Panc1 (cell line): ENCODE results near the gene AHCTF1.

ENCODE experiments used
- CTCF ChIP-seq: fragments of 450-650 bp; IDR thresholded peaks from 2 replicates; pipeline ENCODE4 v1.5.1; 2017; ENCODE audit warnings: mild to moderate bottlenecking
- POLR2AphosphoS5 ChIP-seq: IDR thresholded peaks from 2 replicates; pipeline ENCODE4 v1.6.1; 2012; ENCODE audit warnings: mild to moderate bottlenecking, low read depth, low read length, moderate library complexity
- SIN3A ChIP-seq: IDR thresholded peaks from 2 replicates; pipeline ENCODE4 v1.6.1; 2012; ENCODE audit warnings: low read depth, mild to moderate bottlenecking, low read length, moderate library complexity, borderline replicate concordance; ENCODE audit not compliant: insufficient read depth
- TCF7L2 ChIP-seq: IDR thresholded peaks from 2 replicates; pipeline ENCODE4 v1.6.1; 2011; ENCODE audit warnings: mild to moderate bottlenecking, low read depth, low read length, inconsistent platforms
- TF ChIP-seq, protein P1 (sequence below), 2 experiments: IDR thresholded peaks; 2 replicates each; pipeline ENCODE4 v1.6.1; 2011 to 2012; ENCODE audit warnings: low read depth in 2 of 2, control low read depth in 1 of 2, low read length in 1 of 2, mild to moderate bottlenecking in 1 of 2, moderate library complexity in 1 of 2; ENCODE audit not compliant: insufficient read depth in 1 of 2

DNA sequence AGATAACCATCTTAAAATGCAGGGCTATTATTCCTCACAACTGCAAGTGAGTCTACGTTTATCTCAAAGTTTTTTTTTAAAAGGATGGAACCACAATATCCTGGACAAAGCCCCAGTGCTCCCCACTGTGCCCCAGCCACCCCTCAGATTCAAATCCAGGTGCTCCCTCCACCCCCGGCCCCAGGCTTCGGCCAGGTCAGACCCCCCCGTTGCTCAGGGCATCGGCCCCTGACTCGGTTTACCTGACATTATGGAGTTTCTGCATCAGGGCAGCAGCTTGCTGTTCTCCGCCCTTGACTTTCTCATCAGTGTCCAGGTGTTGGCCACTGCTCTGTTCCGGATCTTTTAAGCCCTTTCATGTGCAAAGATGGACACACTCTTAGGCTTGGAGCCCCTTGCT is 134.6 kb downstream of the AHCTF1 start:
- TF ChIP-seq, protein P1, sequence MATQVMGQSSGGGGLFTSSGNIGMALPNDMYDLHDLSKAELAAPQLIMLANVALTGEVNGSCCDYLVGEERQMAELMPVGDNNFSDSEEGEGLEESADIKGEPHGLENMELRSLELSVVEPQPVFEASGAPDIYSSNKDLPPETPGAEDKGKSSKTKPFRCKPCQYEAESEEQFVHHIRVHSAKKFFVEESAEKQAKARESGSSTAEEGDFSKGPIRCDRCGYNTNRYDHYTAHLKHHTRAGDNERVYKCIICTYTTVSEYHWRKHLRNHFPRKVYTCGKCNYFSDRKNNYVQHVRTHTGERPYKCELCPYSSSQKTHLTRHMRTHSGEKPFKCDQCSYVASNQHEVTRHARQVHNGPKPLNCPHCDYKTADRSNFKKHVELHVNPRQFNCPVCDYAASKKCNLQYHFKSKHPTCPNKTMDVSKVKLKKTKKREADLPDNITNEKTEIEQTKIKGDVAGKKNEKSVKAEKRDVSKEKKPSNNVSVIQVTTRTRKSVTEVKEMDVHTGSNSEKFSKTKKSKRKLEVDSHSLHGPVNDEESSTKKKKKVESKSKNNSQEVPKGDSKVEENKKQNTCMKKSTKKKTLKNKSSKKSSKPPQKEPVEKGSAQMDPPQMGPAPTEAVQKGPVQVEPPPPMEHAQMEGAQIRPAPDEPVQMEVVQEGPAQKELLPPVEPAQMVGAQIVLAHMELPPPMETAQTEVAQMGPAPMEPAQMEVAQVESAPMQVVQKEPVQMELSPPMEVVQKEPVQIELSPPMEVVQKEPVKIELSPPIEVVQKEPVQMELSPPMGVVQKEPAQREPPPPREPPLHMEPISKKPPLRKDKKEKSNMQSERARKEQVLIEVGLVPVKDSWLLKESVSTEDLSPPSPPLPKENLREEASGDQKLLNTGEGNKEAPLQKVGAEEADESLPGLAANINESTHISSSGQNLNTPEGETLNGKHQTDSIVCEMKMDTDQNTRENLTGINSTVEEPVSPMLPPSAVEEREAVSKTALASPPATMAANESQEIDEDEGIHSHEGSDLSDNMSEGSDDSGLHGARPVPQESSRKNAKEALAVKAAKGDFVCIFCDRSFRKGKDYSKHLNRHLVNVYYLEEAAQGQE (IDR thresholded peaks at IDR 0.05; ENCODE audit: insufficient read depth in 1 of 2, low read depth in 2 of 2, low read length in 1 of 2): no peak
- TF ChIP-seq CTCF: no peak
- no peak for TF ChIP-seq SIN3A
- no peak for TF ChIP-seq POLR2AphosphoS5
- TF ChIP-seq TCF7L2: no peak
